Fibroblast of lung (primary cell): Measurements from ENCODE around the gene MTSS2.

Source experiments
- EZH2 ChIP-seq: IDR thresholded peaks from 2 replicates; pipeline ENCODE4 v1.5.1; 2012; ENCODE audit warnings: low read length, control low read depth, mild to moderate bottlenecking; ENCODE audit errors: missing control alignments
- TF ChIP-seq, protein P1 (sequence below), 2 donors: IDR thresholded peaks in 1 of 2; conservative IDR thresholded peaks in 1 of 2; 1 replicate in 1 of 2; 2 replicates in 1 of 2; pipeline ENCODE4 v1.5.1; 2011 to 2012; ENCODE audit warnings: low read length in 2 of 2, control low read depth in 1 of 2, inconsistent platforms in 1 of 2, low read depth in 1 of 2, mild to moderate bottlenecking in 1 of 2

DNA sequence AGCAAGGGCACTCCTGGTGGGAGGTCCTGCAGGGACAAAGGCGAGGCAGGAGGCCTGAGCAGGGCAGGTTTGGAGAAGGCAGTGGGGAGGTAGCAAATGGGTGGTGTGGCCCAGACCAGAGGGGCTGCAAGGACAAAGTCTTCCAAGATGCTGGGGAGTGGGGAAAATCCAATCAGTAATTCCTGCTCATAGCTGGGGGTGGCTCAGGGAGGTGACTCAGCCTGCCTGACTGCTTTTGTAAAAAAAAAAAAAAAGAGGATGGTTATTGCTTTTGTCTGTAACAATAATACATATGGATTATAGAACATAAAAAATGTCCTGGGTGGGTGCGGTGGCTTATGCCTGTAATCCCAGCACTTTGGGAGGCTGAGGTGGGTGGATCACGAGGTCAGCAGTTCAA, 34.3 kb downstream of the MTSS2 start:
- TF ChIP-seq EZH2: no peak
- TF ChIP-seq, protein P1, sequence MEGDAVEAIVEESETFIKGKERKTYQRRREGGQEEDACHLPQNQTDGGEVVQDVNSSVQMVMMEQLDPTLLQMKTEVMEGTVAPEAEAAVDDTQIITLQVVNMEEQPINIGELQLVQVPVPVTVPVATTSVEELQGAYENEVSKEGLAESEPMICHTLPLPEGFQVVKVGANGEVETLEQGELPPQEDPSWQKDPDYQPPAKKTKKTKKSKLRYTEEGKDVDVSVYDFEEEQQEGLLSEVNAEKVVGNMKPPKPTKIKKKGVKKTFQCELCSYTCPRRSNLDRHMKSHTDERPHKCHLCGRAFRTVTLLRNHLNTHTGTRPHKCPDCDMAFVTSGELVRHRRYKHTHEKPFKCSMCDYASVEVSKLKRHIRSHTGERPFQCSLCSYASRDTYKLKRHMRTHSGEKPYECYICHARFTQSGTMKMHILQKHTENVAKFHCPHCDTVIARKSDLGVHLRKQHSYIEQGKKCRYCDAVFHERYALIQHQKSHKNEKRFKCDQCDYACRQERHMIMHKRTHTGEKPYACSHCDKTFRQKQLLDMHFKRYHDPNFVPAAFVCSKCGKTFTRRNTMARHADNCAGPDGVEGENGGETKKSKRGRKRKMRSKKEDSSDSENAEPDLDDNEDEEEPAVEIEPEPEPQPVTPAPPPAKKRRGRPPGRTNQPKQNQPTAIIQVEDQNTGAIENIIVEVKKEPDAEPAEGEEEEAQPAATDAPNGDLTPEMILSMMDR (conservative IDR thresholded peaks at IDR 0.05 in 1 of 2, IDR thresholded peaks at IDR 0.05 in 1 of 2; ENCODE audit: low read depth in 1 of 2, low read length in 2 of 2): no peak
